GM19395 (cell line): Measurements from ENCODE around the gene OSBPL6.

Source experiments
- ATAC-seq: cut with Tn5 transposase; IDR thresholded peaks from one replicate; pipeline ENCODE4 v1.9.1; 2021; ENCODE audit warnings: mild to moderate bottlenecking, moderate library complexity; ENCODE audit not compliant: unreplicated experiment

OSBPL6 gene

GRCh38 chr2:178237488-178238153 lies 43.3 kb downstream of the OSBPL6 start:
- ATAC-seq: no peak

DNA sequence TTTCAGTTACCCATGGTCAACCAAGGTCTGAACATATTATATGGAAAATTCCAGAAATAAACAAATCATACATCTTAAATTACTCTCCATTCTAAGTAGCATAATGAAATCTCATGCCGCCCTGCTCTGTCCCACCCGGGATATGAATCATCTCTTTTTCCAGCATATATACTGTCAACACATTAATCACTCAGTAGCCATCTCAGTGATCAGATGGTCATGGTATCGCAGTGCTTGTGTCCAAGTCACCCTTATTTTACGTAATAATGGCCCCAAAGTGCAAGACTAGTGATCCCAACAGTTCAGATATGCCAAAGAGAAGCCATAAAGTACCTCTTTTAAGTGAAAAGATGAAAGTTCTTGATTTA lies 43.8 kb downstream of the OSBPL6 start:
- ATAC-seq: no peak

GRCh38 chr2:178238750-178239149 lies 44.4 kb downstream of the OSBPL6 start:
- no peak for ATAC-seq

DNA sequence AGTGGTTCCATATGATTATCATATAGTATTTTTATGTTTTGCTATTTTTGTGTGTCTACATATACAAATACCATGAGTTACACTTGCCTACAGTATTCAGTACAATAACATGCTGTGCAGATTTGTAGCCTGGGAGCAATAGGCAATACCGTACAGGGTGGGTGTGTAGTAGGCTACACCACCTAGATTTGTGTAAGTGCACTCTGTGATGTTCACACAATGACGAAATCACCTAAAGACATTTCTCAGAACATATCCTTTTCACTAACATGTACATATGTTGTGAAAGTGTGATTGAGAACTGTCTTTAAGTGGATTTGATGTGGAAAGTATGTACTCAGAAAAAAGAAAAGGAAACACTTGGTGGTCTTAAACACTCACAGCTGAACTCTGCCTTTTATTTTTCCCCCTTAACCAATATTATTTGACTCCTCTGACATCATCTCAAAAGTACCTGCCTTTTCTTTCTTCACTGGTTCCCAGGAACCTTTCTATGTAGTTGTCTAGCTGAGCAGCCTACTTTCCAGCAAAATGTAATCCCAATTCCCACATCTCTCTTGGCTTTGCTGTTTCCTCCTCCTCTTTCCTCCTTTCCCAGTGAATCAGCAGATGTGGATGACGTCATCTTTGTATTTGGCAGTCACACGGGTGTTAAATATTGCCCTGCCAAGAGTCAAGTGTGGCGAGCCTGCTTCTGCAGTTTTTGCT lies 47.7 kb downstream of the OSBPL6 start:
- no peak for ATAC-seq

GRCh38 chr2:178242552-178242883 lies 48.2 kb downstream of the OSBPL6 start:
- ATAC-seq: no peak

DNA sequence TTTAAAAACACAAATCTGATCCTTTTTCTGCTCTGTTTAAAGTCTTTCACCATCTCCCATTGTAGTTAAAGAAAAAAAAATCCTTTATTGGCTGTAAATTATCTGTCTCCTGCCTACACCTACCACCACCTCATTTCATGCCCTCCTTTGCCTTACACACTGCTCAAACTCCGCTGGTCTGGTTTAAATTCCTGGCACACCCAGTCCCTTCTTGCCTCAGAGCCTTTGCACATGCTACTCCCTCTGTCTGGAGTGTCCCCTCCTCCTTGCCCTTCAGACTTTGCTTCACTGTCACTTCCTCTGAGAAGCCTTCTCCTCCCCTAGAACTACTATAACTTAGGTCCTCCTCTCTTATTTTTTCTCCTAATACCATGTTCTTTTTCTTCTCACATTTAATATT lies 49.6 kb downstream of the OSBPL6 start:
- ATAC-seq: no peak

GRCh38 chr2:178244777-178245176 lies 50.5 kb downstream of the OSBPL6 start:
- no peak for ATAC-seq

- ATAC-seq: no peak
These were observed 52.4 kb downstream of the OSBPL6 start for GRCh38 chr2:178246696-178247095.

DNA sequence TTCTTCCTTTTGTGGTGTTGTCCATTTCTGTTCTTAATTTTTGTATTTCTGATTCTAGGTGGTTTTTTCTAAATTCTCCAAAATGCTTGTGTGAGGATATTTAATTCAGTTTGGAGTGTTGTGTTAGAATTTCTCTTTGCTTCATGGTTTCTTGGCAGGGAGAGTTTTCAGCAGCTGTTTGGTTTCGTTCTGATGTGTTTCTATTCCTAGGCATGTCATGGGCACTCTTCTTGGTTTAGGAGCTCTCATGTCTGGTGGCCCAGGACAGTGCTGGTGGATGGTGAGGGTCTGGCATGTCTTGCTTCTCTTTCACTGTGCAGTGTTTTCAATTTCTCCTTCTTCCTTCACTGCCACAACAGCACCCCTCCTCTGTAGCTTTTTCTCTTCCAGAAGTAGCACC lies 52.9 kb downstream of the OSBPL6 start:
- ATAC-seq: no peak

GRCh38 chr2:178250429-178250828 lies 56.1 kb downstream of the OSBPL6 start:
- ATAC-seq: no peak

DNA sequence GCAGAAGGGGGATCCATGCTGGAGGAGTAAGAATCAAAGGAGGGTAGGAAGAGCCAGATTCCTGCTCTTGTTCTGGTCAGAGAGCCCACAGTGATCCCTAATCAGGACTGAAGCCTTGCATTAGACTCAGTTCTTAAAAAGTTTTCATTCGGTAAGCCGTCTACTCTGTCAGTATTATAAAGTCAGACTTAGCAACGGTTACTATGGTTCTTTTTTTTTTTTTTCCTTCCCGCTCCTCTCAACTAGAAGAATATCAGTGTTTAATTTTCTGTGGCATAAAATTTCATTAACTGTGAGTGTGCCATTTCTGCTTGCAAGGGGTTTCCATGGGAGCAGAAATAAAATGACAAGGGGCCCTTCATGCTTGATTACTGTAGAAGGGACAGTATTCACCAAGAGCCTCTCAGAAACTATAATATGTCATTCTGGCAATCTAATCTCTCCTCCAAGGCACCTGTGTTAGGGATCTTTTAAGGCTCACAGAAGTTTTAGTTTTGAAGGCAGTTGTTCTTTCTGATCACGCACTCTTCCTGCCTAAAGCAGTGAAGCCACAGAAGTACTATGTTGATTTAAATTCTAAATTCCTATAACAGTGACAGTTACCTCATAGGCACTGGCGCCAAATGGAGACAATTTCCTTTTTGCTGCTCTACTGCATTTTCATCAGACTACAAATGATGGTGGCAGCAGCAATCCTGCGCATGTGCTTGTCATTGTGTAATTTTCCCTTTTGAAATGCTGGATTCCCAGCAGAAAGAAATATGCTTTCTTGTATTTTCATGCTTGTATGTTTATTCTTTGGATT lies 57.0 kb downstream of the OSBPL6 start:
- no peak for ATAC-seq

GRCh38 chr2:178256382-178257042 lies 62.2 kb downstream of the OSBPL6 start:
- no peak for ATAC-seq

DNA sequence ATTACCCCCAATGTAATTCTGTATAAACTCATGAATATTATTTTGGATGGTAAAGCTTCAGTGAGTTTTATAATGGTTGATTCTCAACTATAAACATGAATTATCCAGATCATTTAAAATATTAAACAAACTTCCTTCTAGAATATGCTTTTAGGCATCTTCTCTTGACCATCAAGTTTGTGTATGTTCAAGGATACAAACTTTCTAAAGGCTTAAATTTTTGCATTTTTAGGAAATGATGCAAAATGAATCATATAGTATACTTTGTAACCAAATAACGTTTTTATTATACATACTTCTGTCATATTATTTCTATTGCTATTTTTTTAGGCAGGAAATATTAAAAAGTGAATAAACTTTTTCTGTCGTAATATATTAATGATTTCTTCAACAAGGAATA lies 62.8 kb downstream of the OSBPL6 start:
- ATAC-seq: no peak

GRCh38 chr2:178258916-178259315 lies 64.6 kb downstream of the OSBPL6 start:
- ATAC-seq: no peak

GRCh38 chr2:178263159-178263860 lies 69.0 kb downstream of the OSBPL6 start:
- no peak for ATAC-seq

- no peak for ATAC-seq
These were observed 69.9 kb downstream of the OSBPL6 start for GRCh38 chr2:178264211-178264610.

GRCh38 chr2:178265851-178266250 lies 71.5 kb downstream of the OSBPL6 start:
- no peak for ATAC-seq

- peak; percentile 57 for ATAC-seq
These were observed 72.1 kb downstream of the OSBPL6 start for GRCh38 chr2:178266445-178266844.

GRCh38 chr2:178267660-178268059 lies 73.3 kb downstream of the OSBPL6 start:
- no peak for ATAC-seq

- ATAC-seq: no peak
These were observed 74.1 kb downstream of the OSBPL6 start for GRCh38 chr2:178268435-178268834.
